Stimulated activated CD4-positive, alpha-beta T cell treated with anti-CD3 and anti-CD28 coated beads, Interleukin-12 subunit alpha, Interleukin-12 subunit beta, amount 100 ng/mL, for 48 hours (primary cell): ENCODE measurements around the gene AAR2.
A peak's percentile ranks its signal among the peaks of the same experiment; 100 is the strongest.

Experiments used
- DNase-seq, 3 donors: peaks; one replicate each; pipeline ENCODE4 v3.0.0-alpha.2; 2020; ENCODE audit warnings: low read depth in 2 of 3, low spot score in 1 of 3

AAR2 gene

DNA sequence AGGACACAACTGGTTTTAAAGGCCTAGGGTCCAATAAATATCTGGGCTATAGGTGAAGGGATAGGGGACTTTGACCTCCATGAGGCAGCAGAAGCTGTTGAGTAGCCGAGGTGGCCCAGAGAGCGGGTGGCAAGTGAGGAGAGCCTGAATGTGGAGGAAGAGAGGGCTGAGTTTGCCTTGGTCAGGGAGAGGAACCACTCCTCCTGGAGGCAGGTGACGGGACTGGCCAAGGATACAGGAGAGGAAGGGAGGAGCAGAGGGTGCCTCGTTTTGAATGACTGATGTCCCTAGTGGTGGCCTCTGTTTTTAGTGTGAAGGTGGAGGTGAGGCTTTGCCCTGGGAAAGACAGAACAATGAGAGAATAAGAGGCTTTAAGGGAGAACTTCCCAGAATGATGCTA is 19.1 kb upstream of the AAR2 start:
- no peak for DNase-seq

DNA sequence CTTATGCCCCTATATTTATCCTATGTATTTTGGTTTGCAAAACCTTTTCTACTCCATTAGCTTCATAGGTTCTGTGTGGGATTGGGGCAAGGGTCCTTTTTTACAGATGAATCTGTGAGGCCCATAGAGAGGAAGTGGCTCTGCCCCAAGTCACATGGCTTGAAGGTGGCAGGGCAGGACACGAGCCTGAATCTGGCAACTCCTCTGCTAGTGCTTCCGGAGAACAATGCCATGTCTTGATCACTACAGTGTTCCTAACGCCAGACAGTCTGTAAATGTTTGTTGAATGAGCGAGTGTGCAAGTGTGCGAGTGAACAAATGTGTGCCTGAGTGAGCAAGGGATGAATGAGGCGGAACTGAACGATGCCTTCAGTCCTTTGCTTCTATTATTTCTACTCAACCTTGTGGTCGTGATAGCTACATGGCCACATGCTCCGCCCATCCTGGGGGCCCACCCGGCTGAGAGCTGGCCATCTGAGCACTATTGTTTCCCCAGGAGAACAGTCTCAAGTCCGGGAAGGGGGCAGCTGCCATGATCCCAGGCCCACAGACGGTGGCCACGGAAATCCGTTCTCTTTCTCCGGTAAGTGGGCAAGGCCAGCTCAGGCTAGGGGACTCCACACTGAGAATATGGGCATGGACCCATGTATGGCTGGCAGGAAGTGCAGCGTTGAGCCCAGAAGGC is 17.8 kb upstream of the AAR2 start:
- no peak for DNase-seq

DNA sequence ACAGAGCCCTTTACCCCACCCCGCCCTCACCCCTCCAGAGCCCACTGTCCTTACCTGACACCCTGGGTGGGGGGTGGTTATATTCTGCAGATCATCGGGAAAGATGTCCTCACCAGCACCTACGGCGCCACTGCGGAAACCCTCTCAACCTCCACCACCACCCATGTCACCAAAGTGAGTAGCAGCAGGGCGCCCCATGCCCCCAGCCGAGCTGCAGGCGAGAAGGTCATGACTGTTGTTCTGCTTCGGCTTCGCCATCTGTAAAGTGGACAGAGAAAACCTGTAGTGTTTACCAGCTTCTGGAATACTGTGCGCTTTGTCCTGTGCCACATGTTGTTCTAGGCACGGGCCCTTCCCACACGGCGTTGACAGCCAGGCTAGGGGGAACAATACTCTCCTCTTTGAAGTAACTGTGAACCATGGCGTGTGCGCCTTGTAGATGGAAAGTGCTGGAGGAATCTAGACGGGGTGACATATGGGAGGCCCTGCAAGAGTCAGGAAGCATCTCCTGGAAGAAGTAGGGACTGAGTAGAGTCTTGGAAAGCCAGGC is 16.5 kb upstream of the AAR2 start:
- no peak for DNase-seq

DNA sequence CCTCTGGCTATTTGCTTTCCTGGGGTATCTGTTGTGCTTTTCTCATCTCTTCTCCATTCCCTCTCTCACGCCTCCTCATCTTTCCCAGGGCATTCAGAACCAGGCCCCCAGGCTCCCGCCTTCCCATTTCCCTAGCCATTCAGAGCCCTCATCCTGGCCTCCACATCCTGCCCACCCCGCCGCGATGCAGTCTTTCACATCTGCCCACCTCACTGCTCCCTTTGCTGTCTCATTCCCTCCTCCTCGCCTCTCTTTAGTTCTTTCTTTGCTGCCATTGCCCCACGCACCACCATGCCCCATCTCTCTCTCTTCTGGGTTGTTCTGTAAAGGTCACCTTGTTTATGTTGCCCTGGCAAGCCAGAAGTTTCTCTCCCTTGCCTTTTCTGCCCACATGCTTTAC is 10.6 kb upstream of the AAR2 start:
- no peak for DNase-seq

DNA sequence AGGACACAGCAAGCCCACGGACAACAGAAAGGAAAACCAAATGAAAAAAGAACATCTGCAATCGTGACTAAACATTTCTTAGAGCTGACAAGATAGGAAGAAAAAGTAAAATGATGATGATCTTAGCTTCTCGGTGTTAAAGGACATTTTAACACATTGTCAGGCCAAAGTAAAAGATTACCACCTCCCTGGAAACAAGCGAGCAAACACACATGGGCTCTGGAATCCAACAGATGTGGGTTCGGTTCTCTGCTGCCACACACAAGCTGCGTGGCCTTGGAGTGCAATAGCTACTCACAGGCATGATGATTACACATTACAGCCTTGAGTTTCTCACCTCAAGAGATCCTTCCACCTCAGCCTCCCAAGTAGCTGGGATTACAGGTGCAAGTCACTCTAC is 7.5 kb upstream of the AAR2 start:
- no peak for DNase-seq

DNA sequence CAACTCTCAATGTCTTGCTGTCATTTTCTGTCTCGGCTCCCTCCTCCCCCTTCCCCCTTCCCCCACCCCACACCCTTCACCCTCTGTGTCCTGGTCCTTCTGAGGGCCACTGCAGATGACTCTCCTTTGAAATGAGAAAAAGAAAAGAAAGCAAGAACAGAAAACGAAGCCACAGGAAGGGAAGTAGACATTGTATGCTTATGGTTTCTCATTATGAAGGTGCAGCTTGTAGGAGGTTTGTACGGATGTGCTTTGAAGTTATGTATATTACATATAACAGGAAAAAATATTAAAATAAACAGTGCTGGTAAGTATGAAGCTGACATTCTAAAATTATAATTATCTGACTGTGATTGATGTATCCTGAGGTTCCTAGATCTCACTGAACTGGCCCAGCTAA is 6.3 kb upstream of the AAR2 start:
- no peak for DNase-seq

DNA sequence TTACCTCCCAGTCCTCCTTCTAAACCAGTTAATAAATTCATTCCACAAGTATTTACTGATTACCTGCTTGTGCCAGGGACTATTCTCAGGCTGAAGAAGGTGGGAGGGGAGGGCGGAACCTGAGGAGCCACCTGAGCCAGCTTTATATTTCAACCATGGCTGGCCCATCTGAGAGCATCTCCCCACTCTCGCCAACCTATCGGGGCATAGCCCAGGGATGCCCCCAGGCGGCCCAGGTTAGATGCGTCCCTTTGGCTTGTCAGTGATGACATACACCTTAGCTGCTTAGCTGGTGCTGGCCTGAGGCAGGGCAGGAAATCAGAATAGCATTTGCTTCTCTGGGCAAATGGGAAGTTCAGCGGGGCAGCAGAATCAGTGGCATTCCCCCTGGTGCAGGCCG is 4.9 kb upstream of the AAR2 start:
- no peak for DNase-seq

DNA sequence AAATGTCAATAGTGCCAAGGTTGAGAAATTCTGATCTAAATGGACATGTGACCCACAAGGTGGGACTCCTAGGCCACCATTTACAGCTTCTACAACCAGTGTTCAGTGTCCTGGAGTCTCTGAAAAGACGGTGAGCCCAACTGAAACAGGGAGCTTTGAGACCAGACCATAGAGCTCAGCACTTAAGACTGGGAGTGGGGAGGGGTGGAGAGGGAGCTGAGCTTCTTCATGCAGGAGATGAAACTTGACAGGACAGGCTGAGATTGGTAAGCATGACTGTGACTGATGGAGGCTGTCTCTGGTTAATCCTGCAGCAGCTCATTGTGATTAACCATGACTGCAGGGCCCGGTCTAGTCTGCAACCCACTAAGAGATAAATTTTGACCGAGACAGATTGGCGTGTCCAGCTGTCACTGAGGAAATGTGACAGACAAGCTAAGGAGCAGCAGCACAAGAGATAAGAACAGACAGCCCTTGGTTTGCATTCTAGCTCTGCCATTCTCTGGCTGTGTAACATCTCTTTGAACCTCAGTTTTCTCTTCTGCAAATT is 1.4 kb upstream of the AAR2 start:
- no peak for DNase-seq

DNA sequence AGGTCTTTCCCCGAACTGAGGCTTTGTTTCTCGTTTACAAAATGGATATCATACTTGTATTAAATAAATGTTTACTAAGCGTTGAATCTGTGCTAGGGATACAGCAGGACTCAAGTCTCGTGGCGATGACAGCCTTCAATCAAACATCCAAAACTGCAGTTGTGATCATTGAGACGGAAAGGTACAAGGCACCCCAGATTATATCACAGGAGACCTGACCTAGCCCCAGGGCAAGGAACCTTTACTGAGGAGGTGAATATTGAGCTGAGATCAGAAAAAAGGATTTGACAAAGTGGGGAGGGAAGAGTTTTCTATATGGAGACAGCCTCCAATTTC is 476 bp downstream of the AAR2 start:
- peak in 1 of 3 donors; percentile 2 for DNase-seq

DNA sequence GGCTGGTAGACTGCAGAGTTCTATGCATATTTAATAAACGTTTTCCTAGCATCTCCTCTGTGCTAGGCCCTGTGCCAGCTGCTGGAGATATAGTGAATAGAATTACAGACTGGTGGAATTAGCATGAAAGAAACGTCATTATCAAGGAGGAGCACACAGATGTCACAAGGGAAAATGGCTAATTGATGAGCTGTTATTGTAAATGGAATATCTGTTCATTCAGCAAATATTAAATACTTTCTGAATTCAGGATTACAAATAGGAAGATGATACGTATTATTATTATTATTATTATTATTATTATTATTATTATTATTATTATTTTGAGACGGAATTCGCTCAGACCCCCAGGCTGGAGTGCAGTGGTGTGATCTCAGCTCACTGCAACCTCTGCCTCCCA is 1.2 kb downstream of the AAR2 start:
- DNase-seq = no peak

DNA sequence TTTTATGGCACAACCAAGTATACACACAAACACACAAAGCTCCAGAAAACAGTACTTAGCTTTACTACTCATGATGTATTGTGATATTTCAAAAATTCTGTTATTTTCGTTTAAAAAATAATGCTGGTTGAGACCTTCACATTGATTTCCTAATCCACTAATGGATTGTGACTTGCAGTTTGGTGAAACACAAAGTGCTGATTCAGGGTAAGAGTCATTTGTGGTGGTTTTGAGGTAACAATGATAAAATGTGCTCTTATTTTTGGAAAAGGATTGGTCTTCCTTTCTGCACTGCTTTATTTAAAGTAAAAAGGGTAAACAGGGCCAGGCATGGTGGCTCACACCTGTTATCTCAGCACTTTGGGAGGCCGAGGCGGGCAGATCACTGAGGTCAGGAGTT is 1.9 kb downstream of the AAR2 start:
- no peak for DNase-seq

DNA sequence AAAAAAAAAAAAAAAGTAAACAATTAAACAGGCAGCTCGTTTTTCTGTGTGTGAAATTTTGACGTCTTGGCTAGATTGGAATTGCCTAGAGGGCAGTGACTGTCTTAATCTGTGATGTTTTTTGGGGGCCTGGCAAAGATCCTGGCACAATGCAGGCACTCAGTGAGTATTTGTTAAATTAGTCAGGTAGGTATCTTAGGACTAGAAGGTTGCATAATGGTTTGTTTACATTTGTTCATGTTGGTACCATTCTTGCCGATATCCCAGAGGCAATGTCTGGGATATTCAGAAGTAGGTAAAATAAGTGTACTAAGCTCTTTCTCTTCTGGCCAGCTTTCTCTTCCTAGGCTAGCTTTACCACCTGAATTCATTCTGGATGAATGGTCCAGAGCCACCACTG is 2.5 kb downstream of the AAR2 start:
- DNase-seq = no peak

DNA sequence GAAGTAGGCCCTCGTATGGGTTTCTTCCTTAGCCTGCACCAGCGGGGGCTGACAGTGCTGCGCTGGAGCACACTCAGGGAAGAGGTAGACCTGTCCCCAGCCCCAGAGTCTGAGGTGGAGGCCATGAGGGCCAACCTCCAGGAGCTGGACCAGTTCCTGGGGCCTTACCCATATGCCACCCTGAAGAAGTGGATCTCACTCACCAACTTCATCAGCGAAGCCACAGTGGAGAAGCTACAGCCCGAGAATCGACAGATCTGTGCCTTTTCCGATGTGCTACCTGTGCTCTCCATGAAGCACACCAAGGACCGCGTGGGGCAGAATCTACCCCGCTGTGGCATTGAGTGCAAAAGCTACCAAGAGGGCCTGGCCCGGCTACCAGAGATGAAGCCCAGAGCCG is 3.8 kb downstream of the AAR2 start:
- DNase-seq = no peak

DNA sequence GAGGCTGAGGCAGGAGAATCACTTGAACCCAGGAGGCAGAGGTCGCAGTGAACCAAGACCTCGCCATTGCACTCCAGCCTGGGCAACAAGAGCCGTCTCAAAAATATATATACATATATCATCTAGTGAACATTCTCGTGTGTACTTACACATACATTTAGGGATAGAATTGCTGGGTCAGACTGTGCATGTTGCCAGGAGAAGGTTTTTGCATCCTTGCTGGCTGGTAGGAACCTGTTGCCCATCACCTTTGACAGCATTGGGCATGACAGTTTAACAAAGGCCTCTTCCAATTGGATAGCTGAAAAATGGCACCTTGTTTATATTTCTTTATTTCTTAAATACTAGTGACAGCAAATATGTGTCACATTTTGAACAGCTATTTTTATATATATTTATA is 5.4 kb downstream of the AAR2 start:
- DNase-seq = no peak

DNA sequence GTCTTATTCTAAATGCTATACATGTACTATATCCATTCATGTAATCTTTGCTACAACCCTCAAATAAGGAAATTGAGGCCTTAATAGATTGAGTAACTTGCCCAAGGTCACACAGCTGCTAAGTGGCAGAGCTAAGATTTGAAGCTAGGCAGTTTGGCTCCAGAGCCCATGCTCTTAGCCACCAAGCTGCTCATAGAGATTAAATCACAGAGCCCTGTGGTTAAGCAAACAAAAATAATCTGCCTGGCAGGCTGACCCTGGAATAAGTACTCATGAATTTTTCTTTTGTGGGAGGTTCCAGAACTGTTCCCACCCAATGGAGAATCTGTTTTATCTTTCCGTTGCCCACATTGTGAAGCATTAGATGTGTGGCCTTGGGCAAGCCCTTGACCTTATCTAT is 7.4 kb downstream of the AAR2 start:
- DNase-seq = no peak

DNA sequence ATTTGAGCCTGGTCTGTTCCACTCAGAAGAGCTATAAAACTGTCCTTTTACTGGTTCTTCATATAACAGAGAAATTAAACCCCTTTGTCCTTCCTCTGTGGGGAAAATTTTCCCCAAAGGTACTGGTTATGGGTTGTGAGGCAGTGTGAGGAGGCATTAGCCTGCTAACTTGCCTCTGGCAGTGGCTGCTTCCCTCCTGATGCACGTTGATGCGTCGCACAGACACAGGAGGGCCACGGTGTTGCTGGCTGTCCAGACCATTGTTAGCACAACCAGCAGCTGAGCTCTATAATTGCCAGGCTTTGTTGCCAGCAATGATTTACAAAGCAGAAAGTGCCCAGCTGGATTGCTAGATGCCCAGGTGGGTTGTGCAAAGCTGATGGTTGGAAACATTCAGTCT is 10.1 kb downstream of the AAR2 start:
- no peak for DNase-seq

DNA sequence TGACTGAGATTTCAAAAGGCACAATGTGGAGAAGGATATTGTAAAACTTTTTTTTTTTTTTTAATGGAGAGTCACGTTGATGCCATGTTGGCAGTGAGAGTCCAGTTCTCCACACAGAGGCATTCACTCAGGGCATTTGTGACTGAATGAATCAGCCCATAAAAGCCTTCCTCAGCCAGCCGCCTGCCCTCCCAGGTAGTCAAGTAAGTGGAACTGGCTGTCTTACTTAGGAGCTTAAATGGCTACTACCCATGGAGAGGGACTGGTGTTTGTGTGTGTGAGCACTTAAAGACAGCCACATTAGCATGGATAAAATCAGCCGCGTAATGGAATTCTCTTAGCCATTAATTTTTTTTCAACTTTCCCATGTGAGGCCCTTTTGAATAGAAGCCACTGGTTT is 12.6 kb downstream of the AAR2 start:
- DNase-seq = no peak

DNA sequence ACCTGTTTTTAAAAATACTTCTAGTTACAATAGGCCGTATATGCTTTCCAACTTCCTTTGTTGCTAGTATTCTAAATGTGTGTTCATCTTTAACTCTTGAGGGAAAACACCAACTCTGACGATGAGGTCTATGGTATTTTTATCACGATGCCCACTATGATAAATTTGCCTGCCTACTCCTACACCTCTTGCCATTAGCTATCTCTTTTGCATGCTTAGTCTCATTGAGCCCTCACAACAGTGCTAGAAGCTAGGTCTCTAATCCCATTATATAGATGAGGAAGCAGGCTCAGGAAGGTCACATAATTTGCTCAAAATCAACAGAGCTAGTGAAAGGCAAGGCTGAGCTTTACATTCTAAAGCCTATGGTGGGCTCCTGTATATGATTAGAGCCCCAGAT is 13.2 kb downstream of the AAR2 start:
- no peak for DNase-seq

DNA sequence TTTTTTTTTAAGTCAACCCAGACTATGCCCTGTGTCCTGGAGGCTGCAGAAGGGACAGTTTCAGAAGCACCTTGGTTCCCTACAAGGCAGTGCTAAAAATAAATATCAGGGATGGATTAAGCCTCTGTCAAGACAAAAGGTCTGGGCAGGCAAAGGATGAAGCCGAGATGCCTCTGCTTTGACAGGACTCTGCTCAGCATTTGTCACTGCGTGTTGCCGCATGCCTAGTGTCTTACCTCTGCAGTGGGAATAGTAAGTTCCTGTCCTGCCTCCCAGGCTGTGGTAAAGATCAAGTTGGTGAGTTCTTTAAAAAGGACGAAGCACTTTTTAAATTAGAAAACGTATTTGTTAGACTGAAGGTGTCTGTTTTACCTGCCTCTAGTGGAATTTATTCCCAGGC is 15.1 kb downstream of the AAR2 start:
- no peak for DNase-seq

DNA sequence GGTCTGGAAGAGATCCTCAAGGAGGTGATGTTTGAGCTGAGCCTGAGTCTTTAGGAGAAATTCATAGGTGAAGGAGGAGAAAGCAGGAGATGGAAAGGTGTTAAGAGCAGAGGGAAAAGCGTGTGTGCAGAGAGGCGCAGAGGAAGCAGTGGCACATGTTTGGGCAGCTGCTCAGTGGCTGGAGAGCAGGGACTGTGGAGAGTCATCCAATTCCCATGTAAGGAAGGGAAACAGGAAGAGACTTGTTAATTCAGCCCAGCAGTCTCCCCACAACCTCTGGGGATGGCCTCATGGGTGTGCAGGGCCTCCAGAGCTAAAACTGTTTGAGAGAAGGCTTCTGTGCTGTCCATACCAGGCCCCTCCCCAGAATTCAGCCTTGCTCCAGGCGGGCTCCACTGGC is 16.2 kb downstream of the AAR2 start:
- DNase-seq = no peak

DNA sequence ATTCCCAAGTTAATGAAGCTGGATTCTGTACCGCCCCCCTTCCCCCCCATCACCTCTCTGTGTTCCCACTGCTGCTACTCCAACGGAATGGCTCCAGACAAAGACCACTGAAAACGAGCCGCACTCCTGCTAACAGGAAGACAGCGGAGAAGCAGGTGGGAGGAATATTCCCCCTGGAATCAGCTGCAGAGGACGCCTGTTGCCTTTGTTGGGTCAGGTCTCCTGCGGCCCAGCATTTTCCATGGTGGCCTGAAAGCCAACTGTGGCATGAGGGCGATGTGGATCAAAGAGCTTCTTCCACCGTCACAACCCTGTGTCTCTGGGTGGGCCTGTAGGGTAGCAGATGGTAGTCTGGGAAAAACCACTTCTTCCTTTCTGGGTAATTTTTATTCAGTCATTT is 16.8 kb downstream of the AAR2 start:
- DNase-seq = no peak

DNA sequence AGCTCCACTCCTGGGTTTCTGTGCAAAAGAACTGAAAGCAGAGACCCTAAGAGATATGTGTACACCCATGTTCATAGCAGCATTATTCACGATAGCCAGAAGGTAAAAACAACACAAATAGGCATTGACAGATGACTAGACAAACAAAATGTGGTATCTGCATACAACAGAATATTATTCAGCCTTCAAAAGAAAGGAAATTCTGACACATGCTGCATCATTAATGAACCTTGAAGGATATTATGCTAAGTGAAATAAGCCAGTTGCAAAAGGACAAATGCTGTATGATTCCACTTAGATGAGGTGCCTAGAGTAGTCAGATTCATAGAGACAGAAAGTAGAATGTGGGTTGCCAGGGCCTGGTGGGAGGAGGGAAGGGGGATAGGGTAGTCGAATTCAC is 17.8 kb downstream of the AAR2 start:
- DNase-seq = no peak

DNA sequence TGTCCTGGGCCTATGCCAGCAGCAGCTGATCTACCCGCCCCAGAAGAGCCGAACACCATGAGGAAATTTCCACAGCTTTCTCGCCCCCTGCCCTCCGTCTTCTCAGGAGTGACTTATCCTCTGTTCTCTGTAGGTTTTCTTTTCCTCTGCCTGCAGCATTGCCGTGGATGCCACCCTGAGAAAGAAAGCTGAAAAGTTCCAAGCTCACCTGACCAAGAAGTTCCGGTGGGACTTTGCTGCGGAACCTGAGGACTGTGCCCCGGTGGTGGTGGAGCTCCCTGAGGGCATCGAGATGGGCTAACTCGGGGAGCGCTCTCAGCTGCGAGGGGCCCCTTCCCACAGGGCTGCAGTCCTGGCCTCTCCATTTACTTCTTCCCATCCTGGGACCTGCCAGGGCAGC is 19.2 kb downstream of the AAR2 start:
- no peak for DNase-seq
